PC-3 (cell line): Measurements from ENCODE around the gene RNU1-1. TPM values are rescaled to one million over a fixed set of nuclear protein-coding genes. Genes with fewer than 3 reads are reported as not detected.
"Not testable (repeated sequence)": the region's sequence is repeated elsewhere in the genome, so short reads cannot be mapped to it uniquely, and the experiment has no call there.

Experiments used
- ATAC-seq: fragments of 200-7000 bp; cut with Tn5 transposase; 2 replicates; pipeline ENCODE4 v1.9.1; 2020; ENCODE audit warnings: mild to moderate bottlenecking, moderate library complexity
- BruUV-seq: library from RNA; stranded (reverse); fragments of 400-500 nt; replicated peaks from 2 replicates; lab custom pipeline; 2021; lab: Mats Ljungman, UMichigan
- CTCF ChIA-PET: fragments of 300-600 bp; sonication (Branson Sonifier 250); formaldehyde crosslinking; loops from one replicate; lab custom pipeline; 2022; ENCODE audit warnings: antibody characterized with exemption; lab: Charles Lee
- POLR2A ChIA-PET: fragments of 300-600 bp; sonication (Branson Sonifier 250); formaldehyde crosslinking; loops from one replicate; lab custom pipeline; 2022; ENCODE audit warnings: antibody characterized with exemption; ENCODE audit not compliant: unreplicated experiment; lab: Charles Lee
- DNase-seq: peaks from one replicate; pipeline ENCODE4 v3.0.0-alpha.2; 2015
- H2AFZ ChIP-seq: fragments of 300-600 bp; sonication (generic); 2 replicates; pipeline ENCODE4 v1.6.0; 2016; ENCODE audit warnings: antibody characterized with exemption, low read length
- H3F3A ChIP-seq: fragments of 300-600 bp; sonication (generic); one replicate; pipeline ENCODE4 v1.6.0; 2017; ENCODE audit warnings: antibody characterized with exemption, low read length, control low read depth, mild to moderate bottlenecking; ENCODE audit not compliant: unreplicated experiment
- H3K27ac ChIP-seq: fragments of 300-600 bp; sonication (generic); 2 replicates; pipeline ENCODE4 v1.5.1; 2016; ENCODE audit warnings: mild to moderate bottlenecking, low read length
- H3K27me3 ChIP-seq: fragments of 300-600 bp; sonication (generic); 2 replicates; pipeline ENCODE4 v1.6.1; 2016; ENCODE audit warnings: low read length, mixed read lengths
- H3K36me3 ChIP-seq: fragments of 300-600 bp; sonication (generic); 2 replicates; pipeline ENCODE4 v1.6.1; 2016; ENCODE audit warnings: low read depth, mixed run types, low read length, mixed read lengths
- H3K4me1 ChIP-seq: fragments of 300-600 bp; sonication (generic); 2 replicates; pipeline ENCODE4 v1.5.1; 2016; ENCODE audit warnings: low read length; ENCODE audit not compliant: insufficient read depth
- H3K4me2 ChIP-seq: fragments of 300-600 bp; sonication (generic); 2 replicates; pipeline ENCODE4 v1.6.0; 2016; ENCODE audit warnings: low read length
- H3K4me3 ChIP-seq: fragments of 300-600 bp; sonication (generic); 2 replicates; pipeline ENCODE4 v1.5.1; 2016; ENCODE audit warnings: mild to moderate bottlenecking, low read length, mixed read lengths
- H3K79me2 ChIP-seq: fragments of 300-600 bp; sonication (generic); 2 replicates; pipeline ENCODE4 v1.6.1; 2017; ENCODE audit warnings: low read length, mixed read lengths
- H3K9ac ChIP-seq: fragments of 300-600 bp; sonication (generic); 2 replicates; pipeline ENCODE4 v1.6.0; 2016; ENCODE audit warnings: mild to moderate bottlenecking, low read length
- H3K9me2 ChIP-seq: fragments of 300-600 bp; sonication (generic); replicated peaks from 2 replicates; pipeline ENCODE4 v1.6.1; 2016; ENCODE audit warnings: mixed run types, low read length, mixed read lengths
- H3K9me3 ChIP-seq: fragments of 300-600 bp; sonication (generic); 2 replicates; pipeline ENCODE4 v1.6.1; 2016; ENCODE audit warnings: low read length, mixed read lengths
- H4K20me1 ChIP-seq: fragments of 300-600 bp; sonication (generic); 2 replicates; pipeline ENCODE4 v1.6.1; 2016; ENCODE audit warnings: low read length, mixed read lengths
- CTCF ChIP-seq: fragments of 300-600 bp; sonication (generic); conservative IDR thresholded peaks from 2 replicates; pipeline ENCODE4 v1.5.1; 2017; ENCODE audit warnings: antibody characterized with exemption, low read depth, mild to moderate bottlenecking, low read length
- EZH2phosphoT487 ChIP-seq: fragments of 300-600 bp; sonication (generic); IDR thresholded peaks from 2 replicates; pipeline ENCODE4 v1.6.1; 2018; ENCODE audit warnings: mild to moderate bottlenecking, antibody characterized with exemption, low read length, borderline replicate concordance
- intact Hi-C: fragments of 100-400 bp; cut with micrococcal nuclease; formaldehyde crosslinking; loops from 2 replicates; pipeline ENCODE4 v1.9.0; 2023
- total RNA-seq: library from RNA; depleted of rRNA; stranded (reverse); fragments of >200 nt; gene quantifications from 2 replicates; pipeline ENCODE4 v1.2.3, GENCODE V29; 2014

Gene RNU1-1
- total RNA-seq, 1 experiment from 2014 or later: under 0.01 TPM

- H3K9ac ChIP-seq, H2AFZ ChIP-seq, H3K9me2 ChIP-seq, H3K4me1 ChIP-seq, BruUV-seq, DNase-seq, H3K27me3 ChIP-seq, POLR2A ChIA-PET, ATAC-seq, H3K27ac ChIP-seq, H3K9me3 ChIP-seq, H4K20me1 ChIP-seq, intact Hi-C loops, H3K79me2 ChIP-seq, H3F3A ChIP-seq, H3K4me3 ChIP-seq, H3K36me3 ChIP-seq, H3K4me2 ChIP-seq, CTCF ChIA-PET: not testable (repeated sequence)
These were observed 5.1 kb downstream of the RNU1-1 start for GRCh38 chr1:16508861-16509445.

- DNase-seq, POLR2A ChIA-PET, intact Hi-C loops, CTCF ChIA-PET, H3K79me2 ChIP-seq, H3K36me3 ChIP-seq, H3K9me3 ChIP-seq, BruUV-seq, H3F3A ChIP-seq, H2AFZ ChIP-seq, H3K4me3 ChIP-seq, H4K20me1 ChIP-seq, H3K4me2 ChIP-seq, ATAC-seq, H3K9me2 ChIP-seq, H3K27ac ChIP-seq, H3K9ac ChIP-seq, H3K27me3 ChIP-seq, H3K4me1 ChIP-seq: not testable (repeated sequence)
These were observed 7.5 kb downstream of the RNU1-1 start for GRCh38 chr1:16506364-16507136.

GRCh38 chr1:16505870-16506269, 8.2 kb downstream of the RNU1-1 start:
- H3F3A ChIP-seq, POLR2A ChIA-PET, H3K4me3 ChIP-seq, CTCF ChIA-PET, ATAC-seq, H3K4me1 ChIP-seq, H3K4me2 ChIP-seq, H3K27me3 ChIP-seq, H3K9ac ChIP-seq, intact Hi-C loops, H3K36me3 ChIP-seq, H3K9me3 ChIP-seq, H2AFZ ChIP-seq, BruUV-seq, H3K9me2 ChIP-seq, H3K27ac ChIP-seq, H4K20me1 ChIP-seq, H3K79me2 ChIP-seq, DNase-seq: not testable (repeated sequence)

GRCh38 chr1:16503494-16503893, 10.6 kb downstream of the RNU1-1 start:
- no TSS peak for BruUV-seq
- DNase-seq (no peak), ATAC-seq (no peak)
- no peak overlapping the region for H2AFZ ChIP-seq
- H3K4me3 ChIP-seq: no peak overlapping the region
- POLR2A ChIA-PET: no interaction called here
- CTCF ChIA-PET: no interaction called here
- TF ChIP-seq CTCF (no peak), EZH2phosphoT487 (no peak)
- H3F3A ChIP-seq: no peaks in the 10 kb centered on the region
- H3K9me3 ChIP-seq: no peaks in the 10 kb centered on the region
- H3K9me2 ChIP-seq: no peaks in the 10 kb centered on the region
- H3K79me2 ChIP-seq: no peaks in the 10 kb centered on the region
- no peaks in the 10 kb centered on the region for H3K27me3 ChIP-seq
- no peak overlapping the region for H3K27ac ChIP-seq
- H3K4me2 ChIP-seq: no peak overlapping the region
- H3K36me3 ChIP-seq: no peaks in the 10 kb centered on the region
- no peaks in the 10 kb centered on the region; the same call in 1 of the 2 replicates for H3K4me1 ChIP-seq
- intact Hi-C loops: no loop called here
- H3K9ac ChIP-seq: no peak overlapping the region
- H4K20me1 ChIP-seq: no peaks in the 10 kb centered on the region

- ATAC-seq, H3K9ac ChIP-seq, H4K20me1 ChIP-seq, H3K4me1 ChIP-seq, H3K9me3 ChIP-seq, H3K9me2 ChIP-seq, H3F3A ChIP-seq, POLR2A ChIA-PET, H2AFZ ChIP-seq, H3K27ac ChIP-seq, H3K79me2 ChIP-seq, H3K4me2 ChIP-seq, CTCF ChIA-PET, H3K4me3 ChIP-seq, H3K27me3 ChIP-seq, intact Hi-C loops, DNase-seq, BruUV-seq, H3K36me3 ChIP-seq: not testable (repeated sequence)
These were observed 12.6 kb downstream of the RNU1-1 start for GRCh38 chr1:16501446-16501845.

- H3K36me3 ChIP-seq, H3K4me1 ChIP-seq, intact Hi-C loops, ATAC-seq, H3K9ac ChIP-seq, CTCF ChIA-PET, H3K27ac ChIP-seq, BruUV-seq, H3K79me2 ChIP-seq, H3F3A ChIP-seq, H4K20me1 ChIP-seq, H3K9me3 ChIP-seq, H2AFZ ChIP-seq, H3K4me2 ChIP-seq, POLR2A ChIA-PET, H3K4me3 ChIP-seq, H3K27me3 ChIP-seq, H3K9me2 ChIP-seq, DNase-seq: not testable (repeated sequence)
These were observed 13.1 kb downstream of the RNU1-1 start for GRCh38 chr1:16500975-16501374.
